CD8-positive, alpha-beta memory T cell (primary cell): ENCODE results near the gene MCC. TPM values are rescaled to one million over a fixed set of nuclear protein-coding genes. Genes with fewer than 3 reads are reported as not detected.
A peak's percentile ranks its signal among the peaks of the same experiment; 100 is the strongest.

Experiments used
- CTCF ChIA-PET: fragments of 350-600 bp; sonication (Branson Sonifier 250); formaldehyde crosslinking; loops from one replicate; lab custom pipeline; 2021; ENCODE audit warnings: antibody characterized with exemption; lab: Charles Lee
- POLR2A ChIA-PET: fragments of 350-600 bp; sonication (Branson Sonifier 250); formaldehyde crosslinking; loops from one replicate; lab custom pipeline; 2021; ENCODE audit warnings: antibody characterized with exemption; lab: Charles Lee
- DNase-seq, 5 donors: peaks; one replicate each; pipeline versions ENCODE4 v3.0.0 to v3.0.0-alpha.2; 2020 to 2022; ENCODE audit warnings: mixed read lengths in 1 of 5
- H3K27ac ChIP-seq: one replicate; pipeline ENCODE4 v1.7.0; 2013; ENCODE audit warnings: low read depth, mild to moderate bottlenecking, low read length, moderate library complexity
- H3K27me3 ChIP-seq: 2 replicates; pipeline ENCODE4 v1.7.0; 2013; ENCODE audit warnings: low read length, mild to moderate bottlenecking; ENCODE audit not compliant: insufficient read depth, poor library complexity, severe bottlenecking
- H3K36me3 ChIP-seq: 2 replicates; pipeline ENCODE4 v1.7.0; 2013; ENCODE audit warnings: mild to moderate bottlenecking, low read length, moderate library complexity; ENCODE audit not compliant: insufficient read depth
- H3K4me1 ChIP-seq: 2 replicates; pipeline ENCODE4 v1.7.0; 2013; ENCODE audit warnings: mild to moderate bottlenecking, low read length, moderate library complexity; ENCODE audit not compliant: insufficient read depth
- H3K4me3 ChIP-seq: 2 replicates; pipeline ENCODE4 v1.7.0; 2013; ENCODE audit warnings: mild to moderate bottlenecking, low read length
- H3K9me3 ChIP-seq: 2 replicates; pipeline ENCODE4 v1.7.0; 2013; ENCODE audit warnings: mild to moderate bottlenecking, low read length
- H3K27ac Mint-ChIP-seq, 8 donors: one replicate each; pipeline ENCODE4 v1.8.0; 2020 to 2021; ENCODE audit warnings: mixed read lengths in 8 of 8, mild to moderate bottlenecking in 6 of 8, inconsistent platforms in 3 of 8, moderate library complexity in 3 of 8
- H3K27me3 Mint-ChIP-seq, 2 donors: one replicate each; pipeline ENCODE4 v1.8.0; 2020 to 2021; ENCODE audit warnings: mixed read lengths in 2 of 2, mild to moderate bottlenecking in 1 of 2, moderate library complexity in 1 of 2
- H3K36me3 Mint-ChIP-seq, 3 donors: one replicate each; pipeline ENCODE4 v1.8.0; 2020 to 2021; ENCODE audit warnings: mixed read lengths in 3 of 3, inconsistent platforms in 1 of 3, mild to moderate bottlenecking in 1 of 3
- H3K4me1 Mint-ChIP-seq, 3 donors: one replicate each; pipeline ENCODE4 v1.8.0; 2020 to 2021; ENCODE audit warnings: mixed read lengths in 3 of 3, inconsistent platforms in 1 of 3, mild to moderate bottlenecking in 1 of 3
- H3K4me3 Mint-ChIP-seq, 7 donors: one replicate each; pipeline ENCODE4 v1.8.0; 2020 to 2021; ENCODE audit warnings: mixed read lengths in 7 of 7, mild to moderate bottlenecking in 6 of 7, moderate library complexity in 4 of 7, inconsistent platforms in 2 of 7
- H3K9me3 Mint-ChIP-seq, 5 donors: one replicate each; pipeline ENCODE4 v1.8.0; 2020 to 2022; ENCODE audit warnings: mixed read lengths in 5 of 5, mild to moderate bottlenecking in 3 of 5, moderate library complexity in 2 of 5, inconsistent platforms in 1 of 5
- polyA plus RNA-seq: library from polyadenylated mRNA; unstranded; fragments of 300-500 nt; fragmentation: Illumina TruSeq; gene quantifications from one replicate; pipeline ENCODE4 v1.2.3, GENCODE V29; 2021
- total RNA-seq, 2 experiments: library from RNA; stranded (reverse); gene quantifications; one replicate each; pipeline ENCODE4 v1.2.3, GENCODE V29; 2021

Gene MCC
- total and polyA plus RNA-seq, 3 experiments from 2014 or later, result 4.2 to 5.4 (median 4.9) TPM

- ChIA-PET POLR2A (no interaction called here), CTCF (no interaction called here)
- H3K4me3 Mint-ChIP-seq, result no peak overlapping the region
Observed at GRCh38 chr5:113109344-113109743, 378.9 kb downstream of the MCC start.

GRCh38 chr5:113108485-113108884 lies 379.8 kb downstream of the MCC start:
- Histone ChIP-seq H3K27me3 (peaks cover 2% of the 10 kb centered on the region), H3K27ac (no peak overlapping the region), H3K4me3 (no peak overlapping the region), H3K36me3 (no peaks in the 10 kb centered on the region), H3K4me1 (no peaks in the 10 kb centered on the region), H3K9me3 (no peaks in the 10 kb centered on the region)
- H3K36me3 Mint-ChIP-seq, result peaks cover 0 to 5% (median 2%) of the 10 kb centered on the region in 3 donors
- no peak overlapping the region for H3K27ac Mint-ChIP-seq
- peaks cover 0 to 1% of the 10 kb centered on the region in 2 donors for H3K27me3 Mint-ChIP-seq
- no peak overlapping the region for H3K4me3 Mint-ChIP-seq
- no peaks in the 10 kb centered on the region for H3K4me1 Mint-ChIP-seq
- DNase-seq, result no peak
- no peaks in the 10 kb centered on the region for H3K9me3 Mint-ChIP-seq
- POLR2A ChIA-PET, result no interaction called here
- CTCF ChIA-PET, result no interaction called here

More at GRCh38 chr5:113109344-113109743, 378.9 kb downstream of the MCC start:
- no peak for DNase-seq
- Histone ChIP-seq H3K4me3 (no peak overlapping the region), H3K27me3 (peaks cover 2% of the 10 kb centered on the region), H3K9me3 (no peaks in the 10 kb centered on the region), H3K36me3 (no peaks in the 10 kb centered on the region), H3K4me1 (no peaks in the 10 kb centered on the region), H3K27ac (no peak overlapping the region)
- Mint-ChIP-seq H3K27ac (no peak overlapping the region), H3K9me3 (no peaks in the 10 kb centered on the region), H3K36me3 (peaks cover 0 to 5% (median 3%) of the 10 kb centered on the region in 3 donors), H3K27me3 (peaks cover 0 to 1% of the 10 kb centered on the region in 2 donors), H3K4me1 (no peaks in the 10 kb centered on the region)

- H3K9me3 ChIP-seq, result no peaks in the 10 kb centered on the region
- no peak overlapping the region for H3K4me3 ChIP-seq
- no peaks in the 10 kb centered on the region for H3K36me3 ChIP-seq
- H3K27me3 Mint-ChIP-seq, result peaks cover 0 to 1% of the 10 kb centered on the region in 2 donors
- H3K4me3 Mint-ChIP-seq, result no peak overlapping the region
- H3K27me3 ChIP-seq, result peaks cover 2% of the 10 kb centered on the region
- peaks cover 0 to 8% (median 5%) of the 10 kb centered on the region in 3 donors for H3K36me3 Mint-ChIP-seq
- no peaks in the 10 kb centered on the region for H3K9me3 Mint-ChIP-seq
- H3K4me1 ChIP-seq, result no peaks in the 10 kb centered on the region
- H3K27ac Mint-ChIP-seq, result no peak overlapping the region
- ChIA-PET CTCF (no interaction called here), POLR2A (no interaction called here)
- no peak overlapping the region for H3K27ac ChIP-seq
- no peaks in the 10 kb centered on the region for H3K4me1 Mint-ChIP-seq
- DNase-seq, result no peak
Observed at GRCh38 chr5:113106821-113107220, 381.4 kb downstream of the MCC start.

GRCh38 chr5:113105693-113106280 lies 382.5 kb downstream of the MCC start:
- DNase-seq, result no peak
- peaks cover 0 to 12% (median 6%) of the 10 kb centered on the region in 3 donors for H3K36me3 Mint-ChIP-seq
- Histone ChIP-seq H3K9me3 (no peaks in the 10 kb centered on the region), H3K36me3 (no peaks in the 10 kb centered on the region), H3K4me3 (no peak overlapping the region), H3K4me1 (no peaks in the 10 kb centered on the region), H3K27me3 (no peaks in the 10 kb centered on the region), H3K27ac (no peak overlapping the region)
- H3K27ac Mint-ChIP-seq, result peak overlapping the region in 1 of 8 donors; percentile 2
- no peaks in the 10 kb centered on the region for H3K4me1 Mint-ChIP-seq
- ChIA-PET CTCF (no interaction called here), POLR2A (no interaction called here)
- H3K27me3 Mint-ChIP-seq, result peaks cover 0 to 1% of the 10 kb centered on the region in 2 donors
- H3K9me3 Mint-ChIP-seq, result no peaks in the 10 kb centered on the region
- H3K4me3 Mint-ChIP-seq, result peak overlapping the region in 1 of 7 donors; percentile 19

- ChIA-PET CTCF (no interaction called here), POLR2A (no interaction called here)
- Histone ChIP-seq H3K27ac (no peak overlapping the region), H3K36me3 (no peaks in the 10 kb centered on the region), H3K9me3 (no peaks in the 10 kb centered on the region), H3K4me3 (no peak overlapping the region), H3K4me1 (no peaks in the 10 kb centered on the region), H3K27me3 (no peaks in the 10 kb centered on the region)
- H3K4me1 Mint-ChIP-seq, result no peaks in the 10 kb centered on the region
- peak overlapping the region in 1 of 8 donors; percentile 73 for H3K27ac Mint-ChIP-seq
- H3K4me3 Mint-ChIP-seq, result no peak overlapping the region
- peaks cover 0 to 1% of the 10 kb centered on the region in 2 donors for H3K27me3 Mint-ChIP-seq
- DNase-seq, result no peak
- no peaks in the 10 kb centered on the region for H3K9me3 Mint-ChIP-seq
- H3K36me3 Mint-ChIP-seq, result peaks cover 7 to 13% (median 8%) of the 10 kb centered on the region in 3 donors
Observed at GRCh38 chr5:113103330-113103729, 384.9 kb downstream of the MCC start.

- H3K27me3 Mint-ChIP-seq, result no peaks in the 10 kb centered on the region
Observed at GRCh38 chr5:113102121-113102531, 386.1 kb downstream of the MCC start.

GRCh38 chr5:113100981-113101380 lies 387.3 kb downstream of the MCC start:
- no peaks in the 10 kb centered on the region for H3K4me1 Mint-ChIP-seq
- Histone ChIP-seq H3K4me3 (no peak overlapping the region), H3K4me1 (no peaks in the 10 kb centered on the region), H3K36me3 (no peaks in the 10 kb centered on the region), H3K27ac (no peak overlapping the region), H3K9me3 (no peaks in the 10 kb centered on the region), H3K27me3 (no peaks in the 10 kb centered on the region)
- peaks cover 7 to 17% (median 8%) of the 10 kb centered on the region in 3 donors for H3K36me3 Mint-ChIP-seq
- H3K4me3 Mint-ChIP-seq, result no peak overlapping the region
- no peaks in the 10 kb centered on the region for H3K27me3 Mint-ChIP-seq
- peak overlapping the region in 1 of 8 donors; percentile 5 for H3K27ac Mint-ChIP-seq
- H3K9me3 Mint-ChIP-seq, result no peaks in the 10 kb centered on the region
- CTCF ChIA-PET, result no interaction called here
- no peak for DNase-seq
- POLR2A ChIA-PET, result no interaction called here

More at GRCh38 chr5:113102121-113102531, 386.1 kb downstream of the MCC start:
- H3K9me3 ChIP-seq, result no peaks in the 10 kb centered on the region
- POLR2A ChIA-PET, result no interaction called here
- no peaks in the 10 kb centered on the region for H3K27me3 ChIP-seq
- no peaks in the 10 kb centered on the region for H3K4me1 ChIP-seq
- Mint-ChIP-seq H3K9me3 (no peaks in the 10 kb centered on the region), H3K4me1 (no peaks in the 10 kb centered on the region), H3K27ac (peak overlapping the region in 2 of 8 donors; percentile 11 to 70), H3K36me3 (peaks cover 7 to 17% (median 8%) of the 10 kb centered on the region in 3 donors), H3K4me3 (no peak overlapping the region)
- H3K27ac ChIP-seq, result no peak overlapping the region
- no peaks in the 10 kb centered on the region for H3K36me3 ChIP-seq
- CTCF ChIA-PET, result no interaction called here
- H3K4me3 ChIP-seq, result no peak overlapping the region
- DNase-seq, result no peak

- H3K4me3 ChIP-seq, result no peak overlapping the region
- no peak overlapping the region for H3K4me3 Mint-ChIP-seq
- no peaks in the 10 kb centered on the region for H3K9me3 ChIP-seq
- CTCF ChIA-PET, result no interaction called here
- no peak overlapping the region for H3K27ac ChIP-seq
- H3K27me3 ChIP-seq, result no peaks in the 10 kb centered on the region
- no peaks in the 10 kb centered on the region for H3K4me1 Mint-ChIP-seq
- no peaks in the 10 kb centered on the region for H3K9me3 Mint-ChIP-seq
- no peak overlapping the region for H3K27ac Mint-ChIP-seq
- DNase-seq, result no peak
- H3K36me3 Mint-ChIP-seq, result peaks cover 5 to 17% (median 7%) of the 10 kb centered on the region in 3 donors
- no peaks in the 10 kb centered on the region for H3K36me3 ChIP-seq
- POLR2A ChIA-PET, result no interaction called here
- no peaks in the 10 kb centered on the region for H3K4me1 ChIP-seq
- no peaks in the 10 kb centered on the region for H3K27me3 Mint-ChIP-seq
Observed at GRCh38 chr5:113099822-113100221, 388.4 kb downstream of the MCC start.
